Psoas muscle (tissue), 8 donors: Measurements from ENCODE around the gene LEMD3. TPM values are rescaled to one million over a fixed set of nuclear protein-coding genes. Genes with fewer than 3 reads are reported as not detected.
"Not testable (repeated sequence)": the region's sequence is repeated elsewhere in the genome, so short reads cannot be mapped to it uniquely, and the experiment has no call there.

ENCODE experiments used
- ATAC-seq, 4 donors: fragments of 200-7000 bp; cut with Tn5 transposase; one replicate each; pipeline ENCODE4 v1.9.1; 2020; ENCODE audit warnings: moderate library complexity in 3 of 4, mild to moderate bottlenecking in 2 of 4
- DNase-seq, 2 donors: peaks; one replicate each; pipeline ENCODE4 v3.0.0-alpha.2; 2020
- H3K27ac ChIP-seq: fragments of 200-600 bp; one replicate; pipeline ENCODE4 v1.8.0; 2022
- H3K27me3 ChIP-seq, 3 donors: fragments of 200-600 bp in 1 of 3; one replicate each; pipeline versions ENCODE4 v1.6.1 to v1.8.0; 2013 to 2022; ENCODE audit warnings: low read length in 2 of 3, mild to moderate bottlenecking in 2 of 3, moderate library complexity in 1 of 3; ENCODE audit not compliant: insufficient read depth in 3 of 3
- H3K36me3 ChIP-seq, 2 donors: fragments of 200-600 bp in 1 of 2; one replicate each; pipeline versions ENCODE4 v1.6.1 to v1.8.0; 2013 to 2022; ENCODE audit warnings: low read depth in 1 of 2, mild to moderate bottlenecking in 1 of 2, moderate library complexity in 1 of 2; ENCODE audit not compliant: insufficient read depth in 1 of 2
- H3K4me1 ChIP-seq: fragments of 200-600 bp; one replicate; pipeline ENCODE4 v1.8.0; 2022
- H3K4me3 ChIP-seq: fragments of 200-600 bp; one replicate; pipeline ENCODE4 v1.8.0; 2022; ENCODE audit warnings: mild to moderate bottlenecking
- H3K9me3 ChIP-seq: fragments of 200-600 bp; one replicate; pipeline ENCODE4 v1.8.0; 2022
- CTCF ChIP-seq: fragments of 200-600 bp; IDR thresholded peaks from one replicate; pipeline ENCODE4 v1.8.0; 2022; ENCODE audit warnings: antibody characterized with exemption
- WGBS, 3 donors: extraction: QIAGEN DNeasy Blood & Tissue Kit; methylation state at CpG; one replicate each; pipeline versions ENCODE4 v1.1.6 to v1.1.7; 2013; 5-methylcytosine and 5-hydroxymethylcytosine counted together
- intact Hi-C, 2 donors: fragments of 100-400 bp; cut with DNase I; formaldehyde crosslinking; loops; one replicate each; pipeline versions ENCODE4 v1.11.0 to v1.14.2; 2022
- polyA plus RNA-seq, 3 donors: library from polyadenylated mRNA; stranded (reverse); fragments of 200-250 nt; gene quantifications; one replicate each; pipeline ENCODE4 v1.2.3, GENCODE V29; 2013
- total RNA-seq, 4 donors: library from RNA; stranded (reverse); fragmentation: NEBNext Ultra II Directional in 2 of 4; extraction: Animal tissue kit (Norgen Biotek cat#: 25700) in 2 of 4; gene quantifications; one replicate each; pipeline versions ENCODE4 v1.2.1 to v1.2.4, GENCODE V29; 2021 to 2023
- donor health status: healthy with polysubstance abuse.
- donor health status: DM: no; HTN: no; CAD: no; lungs with moderate emphysema.
- donor health status: Bipolar disorder and iron deficiency.
- donor health status: healthy.
- donor health status: DM: yes; HTN: yes; CAD: no.
- donor health status: DM: no; HTN: no; CAD: no.
- donor health status: DM: no; HTN: no; CAD: no.
- donor health status: DM: yes; HTN: yes; CAD: no.

The LEMD3 gene
- total and polyA plus RNA-seq, 7 donors, result 5.4 to 17.1 (median 10.4) TPM

GRCh38 chr12:65280306-65280705 is 110.9 kb downstream of the LEMD3 start:
- H3K4me1 ChIP-seq, result peaks cover 26% of the 10 kb centered on the region
- intact Hi-C loops, result no loop called here
- 16 to 42% (median 28%) methylated on average over 3 of the region's 3 CpGs for WGBS, 3 donors

GRCh38 chr12:65282840-65283239 is 113.5 kb downstream of the LEMD3 start:
- ATAC-seq (no peak), DNase-seq (no peak)
- no peak for TF ChIP-seq CTCF
- WGBS, 3 donors, result 32 to 51% (median 33%) methylated on average over 1 of the region's 1 CpG
- Histone ChIP-seq H3K4me3 (no peak overlapping the region), H3K9me3 (no peaks in the 10 kb centered on the region), H3K27me3 (no peaks in the 10 kb centered on the region), H3K4me1 (peaks cover 30% of the 10 kb centered on the region), H3K27ac (peak overlapping the region; percentile 17), H3K36me3 (peaks cover 0 to 3% of the 10 kb centered on the region in 2 donors)
- intact Hi-C loops, result no loop called here

More at GRCh38 chr12:65280306-65280705, 110.9 kb downstream of the LEMD3 start:
- Histone ChIP-seq H3K27me3 (no peaks in the 10 kb centered on the region), H3K36me3 (peaks cover 0 to 3% of the 10 kb centered on the region in 2 donors), H3K27ac (peak overlapping the region; percentile 93), H3K9me3 (no peaks in the 10 kb centered on the region), H3K4me3 (peak overlapping the region; percentile 90)
- TF ChIP-seq CTCF, result no peak
- no peak for DNase-seq
- ATAC-seq, result no peak

GRCh38 chr12:65285532-65285931 is 116.1 kb downstream of the LEMD3 start:
- H3K9me3 ChIP-seq, DNase-seq, ATAC-seq, H3K27ac ChIP-seq, H3K4me3 ChIP-seq, H3K36me3 ChIP-seq, intact Hi-C loops, H3K27me3 ChIP-seq: not testable (repeated sequence)
- 97 to 98% (median 98%) methylated on average over 7 of the region's 7 CpGs for WGBS, 3 donors
- H3K4me1 ChIP-seq, result peaks cover 25% of the 10 kb centered on the region

GRCh38 chr12:65287426-65287825 is 118.0 kb downstream of the LEMD3 start:
- H3K4me1 ChIP-seq, result peaks cover 21% of the 10 kb centered on the region
- H3K9me3 ChIP-seq, result no peaks in the 10 kb centered on the region
- H3K36me3 ChIP-seq, result peaks cover 0 to 3% of the 10 kb centered on the region in 2 donors
- no peaks in the 10 kb centered on the region for H3K27me3 ChIP-seq
- 95 to 98% (median 95%) methylated on average over 2 of the region's 2 CpGs for WGBS, 3 donors
- H3K4me3 ChIP-seq, result no peak overlapping the region
- ATAC-seq (no peak), DNase-seq (no peak)
- intact Hi-C loops, result no loop called here
- no peak overlapping the region for H3K27ac ChIP-seq
- TF ChIP-seq CTCF, result no peak

GRCh38 chr12:65292241-65292640 is 122.9 kb downstream of the LEMD3 start:
- WGBS, 3 donors, result 96 to 97% (median 96%) methylated on average over 2 of the region's 2 CpGs
- ATAC-seq, result no peak
- TF ChIP-seq CTCF, result no peak
- Histone ChIP-seq H3K27ac (no peak overlapping the region), H3K36me3 (no peaks in the 10 kb centered on the region), H3K9me3 (no peaks in the 10 kb centered on the region), H3K27me3 (no peaks in the 10 kb centered on the region), H3K4me3 (no peak overlapping the region), H3K4me1 (peaks cover 24% of the 10 kb centered on the region)
- no peak for DNase-seq
- intact Hi-C loops, result no loop called here
